Left colon (tissue), 2 donors: ENCODE measurements around the gene RBM48. TPM values are rescaled to one million over a fixed set of nuclear protein-coding genes. Genes with fewer than 3 reads are reported as not detected.

ENCODE experiments used
- total RNA-seq, 2 donors: library from RNA; stranded (reverse); fragmentation: NEBNext Ultra II Directional; extraction: Animal tissue kit (Norgen Biotek cat#: 25700); gene quantifications; one replicate each; pipeline ENCODE4 v1.2.1, GENCODE V29; 2021
- donor health status: DM: no; HTN: no; CAD: no.
- donor health status: DM: yes; HTN: yes; CAD: no.

Gene RBM48
- total RNA-seq, 2 donors from 2014 or later, result 7.9 to 9.4 TPM

Other genes with a start within 250 kb of the RBM48 start
- gene GATAD1, start 81.3 kb upstream of the RBM48 start, total RNA-seq, result 10 to 100 TPM; 29.7 to 34.3 TPM
- gene ERVW-1, start 50.8 kb upstream of the RBM48 start, total RNA-seq, result not detected
- gene PEX1, start 275 bp upstream of the RBM48 start, total RNA-seq, result 10 to 100 TPM; 19.0 to 23.7 TPM
- 10 to 100 TPM; 17.9 to 19.8 TPM for gene FAM133B, start 61.6 kb downstream of the RBM48 start, total RNA-seq